ENCODE results near the gene SMIM44.
"Not testable (repeated sequence)": the region's sequence is repeated elsewhere in the genome, so short reads cannot be mapped to it uniquely, and the experiment has no call there.

Gene SMIM44

DNA sequence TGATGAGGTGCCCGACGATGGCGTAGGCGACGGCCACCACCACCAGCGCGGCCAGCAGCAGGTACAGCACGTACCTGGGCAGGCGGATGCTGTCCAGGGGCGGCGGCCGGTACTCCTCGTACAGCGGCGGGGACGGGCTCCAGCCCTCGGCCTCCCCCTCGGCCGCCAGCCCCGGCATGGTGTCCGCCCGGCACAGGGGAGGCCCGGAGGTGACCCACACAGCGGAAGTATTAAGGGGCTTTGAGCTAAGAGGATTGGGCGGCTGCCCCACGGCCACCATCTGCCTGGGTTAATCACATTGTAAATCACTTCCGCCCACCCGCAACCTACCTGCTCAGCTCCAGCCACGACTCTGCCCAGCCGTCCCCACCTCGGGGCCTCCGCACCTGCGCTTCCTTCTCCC, at the start of gene SMIM44:
SMIM44 (minus strand) TSS at position 216 of the 403 bp plus-strand sequence; CDS start at position 178, 38 bp downstream.
- H3K9me3 ChIP-seq (ENCODE audit: control insufficient read depth, insufficient read depth, low read length), result no peaks in the 10 kb centered on the region
- H3K27me3 ChIP-seq (ENCODE audit: control insufficient read depth, insufficient read depth, low read length), result no peaks in the 10 kb centered on the region
- H3K9ac ChIP-seq (ENCODE audit: low read depth, low read length), result no peak within 1 kb of the TSS
- H3K4me1 ChIP-seq (ENCODE audit: control insufficient read depth, insufficient read depth, low read length), result no peaks in the 10 kb centered on the region
- no peak within 1 kb of the TSS for H3K4me3 ChIP-seq (ENCODE audit: low read depth, low read length)
- H3K36me3 ChIP-seq (ENCODE audit: control insufficient read depth, insufficient read depth, low read length), result no peaks in the 10 kb centered on the region
- no peak within 1 kb of the TSS for H3K27ac ChIP-seq (ENCODE audit: low read depth, low read length)

DNA sequence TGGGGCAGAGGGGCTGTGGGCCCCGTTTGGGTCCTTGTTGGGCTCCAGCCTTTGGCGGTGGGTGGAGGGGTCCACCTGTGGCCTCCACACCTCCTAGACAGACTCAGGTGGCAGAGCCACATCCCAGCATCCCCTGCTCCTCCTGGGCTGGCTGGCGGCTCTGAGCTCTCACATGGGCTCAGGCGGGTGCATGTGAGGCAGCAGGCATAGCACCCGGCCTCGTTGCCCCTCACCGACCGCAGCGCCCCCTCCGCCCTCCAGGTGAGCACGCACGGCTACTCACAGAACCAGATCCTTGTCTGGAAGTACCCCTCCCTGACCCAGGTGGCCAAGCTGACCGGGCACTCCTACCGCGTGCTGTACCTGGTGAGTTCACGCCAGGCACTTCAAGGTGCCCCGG, 49.8 kb upstream of the SMIM44 start:
- Histone ChIP-seq H3K27ac (ENCODE audit: low read depth, low read length) (no peak overlapping the region), H3K9ac (ENCODE audit: low read depth, low read length) (no peak overlapping the region), H3K4me3 (ENCODE audit: low read depth, low read length) (no peak overlapping the region), H3K27me3 (ENCODE audit: control insufficient read depth, insufficient read depth, low read length) (no peaks in the 10 kb centered on the region), H3K4me1 (ENCODE audit: control insufficient read depth, insufficient read depth, low read length) (no peaks in the 10 kb centered on the region), H3K36me3 (ENCODE audit: control insufficient read depth, insufficient read depth, low read length) (peaks cover 50% of the 10 kb centered on the region), H3K9me3 (ENCODE audit: control insufficient read depth, insufficient read depth, low read length) (no peaks in the 10 kb centered on the region)

DNA sequence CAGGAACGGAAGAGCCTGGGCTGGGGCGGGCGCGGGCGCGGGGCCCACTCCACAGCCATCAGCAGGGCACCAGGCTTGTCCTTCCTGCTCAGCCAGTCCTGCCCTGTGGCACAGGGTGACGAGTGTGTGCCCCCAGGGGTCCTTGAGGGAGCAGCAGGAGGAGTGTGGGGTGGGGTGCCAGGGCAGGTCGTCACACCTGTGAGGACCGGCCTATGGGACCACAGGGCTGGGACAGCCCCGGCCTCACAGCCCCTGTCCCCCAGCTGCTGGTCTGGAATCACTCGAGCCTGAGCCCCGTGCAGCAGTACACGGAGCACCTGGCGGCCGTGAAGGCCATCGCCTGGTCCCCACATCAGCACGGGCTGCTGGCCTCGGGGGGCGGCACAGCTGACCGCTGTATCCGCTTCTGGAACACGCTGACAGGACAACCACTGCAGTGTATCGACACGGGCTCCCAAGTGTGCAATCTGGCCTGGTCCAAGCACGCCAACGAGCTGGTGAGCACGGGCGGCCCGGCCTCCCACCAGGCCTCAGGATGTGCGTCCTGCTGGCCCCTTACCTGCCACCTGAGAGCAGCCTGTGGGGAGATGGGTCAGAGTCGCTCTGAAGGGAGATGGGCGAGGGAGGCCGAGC, 49.0 kb upstream of the SMIM44 start:
- no peak overlapping the region for H3K4me3 ChIP-seq (ENCODE audit: low read depth, low read length)
- no peak overlapping the region for H3K9ac ChIP-seq (ENCODE audit: low read depth, low read length)
- no peaks in the 10 kb centered on the region for H3K4me1 ChIP-seq (ENCODE audit: control insufficient read depth, insufficient read depth, low read length)
- no peaks in the 10 kb centered on the region for H3K9me3 ChIP-seq (ENCODE audit: control insufficient read depth, insufficient read depth, low read length)
- H3K36me3 ChIP-seq (ENCODE audit: control insufficient read depth, insufficient read depth, low read length), result peaks cover 55% of the 10 kb centered on the region
- H3K27me3 ChIP-seq (ENCODE audit: control insufficient read depth, insufficient read depth, low read length), result no peaks in the 10 kb centered on the region
- no peak overlapping the region for H3K27ac ChIP-seq (ENCODE audit: low read depth, low read length)

DNA sequence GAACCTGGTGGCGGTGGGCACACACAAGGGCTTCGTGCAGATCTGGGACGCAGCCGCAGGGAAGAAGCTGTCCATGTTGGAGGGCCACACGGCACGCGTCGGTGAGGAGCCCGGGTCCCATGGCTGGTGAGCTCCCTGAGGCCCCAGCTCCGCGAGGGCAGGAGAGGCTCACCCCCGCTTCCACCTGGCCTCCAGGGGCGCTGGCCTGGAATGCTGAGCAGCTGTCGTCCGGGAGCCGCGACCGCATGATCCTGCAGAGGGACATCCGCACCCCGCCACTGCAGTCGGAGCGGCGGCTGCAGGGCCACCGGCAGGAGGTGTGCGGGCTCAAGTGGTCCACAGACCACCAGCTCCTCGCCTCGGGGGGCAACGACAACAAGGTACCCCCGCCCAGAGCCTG, 48.5 kb upstream of the SMIM44 start:
- Histone ChIP-seq H3K4me1 (ENCODE audit: control insufficient read depth, insufficient read depth, low read length) (no peaks in the 10 kb centered on the region), H3K9me3 (ENCODE audit: control insufficient read depth, insufficient read depth, low read length) (no peaks in the 10 kb centered on the region), H3K36me3 (ENCODE audit: control insufficient read depth, insufficient read depth, low read length) (peaks cover 60% of the 10 kb centered on the region), H3K9ac (ENCODE audit: low read depth, low read length) (no peak overlapping the region), H3K27me3 (ENCODE audit: control insufficient read depth, insufficient read depth, low read length) (no peaks in the 10 kb centered on the region), H3K4me3 (ENCODE audit: low read depth, low read length) (no peak overlapping the region), H3K27ac (ENCODE audit: low read depth, low read length) (no peak overlapping the region)

DNA sequence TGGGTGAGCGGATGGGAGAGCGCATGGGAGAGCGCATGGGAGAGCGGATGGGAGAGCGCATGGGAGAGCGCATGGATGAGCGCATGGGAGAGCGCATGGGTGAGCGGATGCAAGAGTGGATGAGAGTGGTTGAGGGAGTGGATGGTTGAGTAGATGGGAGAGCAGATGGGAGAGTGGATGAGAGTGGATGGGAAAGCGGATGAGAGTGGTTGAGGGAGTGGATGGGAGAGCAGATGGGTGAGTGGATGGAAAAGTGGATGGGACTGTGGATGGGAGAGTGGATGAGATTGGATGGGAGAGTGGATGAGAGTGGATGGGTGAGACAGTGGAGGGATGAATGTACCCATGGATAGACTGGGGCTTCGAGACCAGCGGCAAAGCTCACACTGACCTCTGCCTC, 47.1 kb upstream of the SMIM44 start:
- no peaks in the 10 kb centered on the region for H3K4me1 ChIP-seq (ENCODE audit: control insufficient read depth, insufficient read depth, low read length)

DNA sequence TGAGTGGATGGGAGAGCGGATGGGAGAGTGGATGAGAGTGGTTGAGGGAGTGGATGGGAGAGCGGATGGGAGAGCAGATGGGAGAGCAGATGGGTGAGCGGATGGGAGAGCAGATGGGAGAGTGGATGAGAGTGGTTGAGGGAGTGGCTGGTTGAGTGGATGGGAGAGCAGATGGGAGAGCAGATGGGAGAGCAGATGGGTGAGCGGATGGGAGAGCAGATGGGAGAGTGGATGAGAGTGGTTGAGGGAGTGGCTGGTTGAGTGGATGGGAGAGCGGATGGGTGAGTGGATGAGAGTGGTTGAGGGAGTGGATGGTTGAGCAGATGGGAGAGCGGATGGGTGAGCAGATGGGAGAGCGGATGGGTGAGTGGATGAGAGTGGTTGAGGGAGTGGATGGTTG, 46.1 kb upstream of the SMIM44 start:
- H3K9me3 ChIP-seq (ENCODE audit: control insufficient read depth, insufficient read depth, low read length); H3K27me3 ChIP-seq (ENCODE audit: control insufficient read depth, insufficient read depth, low read length); H3K9ac ChIP-seq (ENCODE audit: low read depth, low read length); H3K27ac ChIP-seq (ENCODE audit: low read depth, low read length); H3K4me1 ChIP-seq (ENCODE audit: control insufficient read depth, insufficient read depth, low read length); H3K4me3 ChIP-seq (ENCODE audit: low read depth, low read length): not testable (repeated sequence)
- H3K36me3 ChIP-seq (ENCODE audit: control insufficient read depth, insufficient read depth, low read length), result peaks cover 53% of the 10 kb centered on the region

More for the DNA sequence above, 47.1 kb upstream of the SMIM44 start:
- H3K9me3 ChIP-seq (ENCODE audit: control insufficient read depth, insufficient read depth, low read length), result no peaks in the 10 kb centered on the region
- no peak overlapping the region for H3K27ac ChIP-seq (ENCODE audit: low read depth, low read length)
- no peaks in the 10 kb centered on the region for H3K27me3 ChIP-seq (ENCODE audit: control insufficient read depth, insufficient read depth, low read length)
- H3K4me3 ChIP-seq (ENCODE audit: low read depth, low read length), result no peak overlapping the region
- peaks cover 57% of the 10 kb centered on the region for H3K36me3 ChIP-seq (ENCODE audit: control insufficient read depth, insufficient read depth, low read length)
- no peak overlapping the region for H3K9ac ChIP-seq (ENCODE audit: low read depth, low read length)

DNA sequence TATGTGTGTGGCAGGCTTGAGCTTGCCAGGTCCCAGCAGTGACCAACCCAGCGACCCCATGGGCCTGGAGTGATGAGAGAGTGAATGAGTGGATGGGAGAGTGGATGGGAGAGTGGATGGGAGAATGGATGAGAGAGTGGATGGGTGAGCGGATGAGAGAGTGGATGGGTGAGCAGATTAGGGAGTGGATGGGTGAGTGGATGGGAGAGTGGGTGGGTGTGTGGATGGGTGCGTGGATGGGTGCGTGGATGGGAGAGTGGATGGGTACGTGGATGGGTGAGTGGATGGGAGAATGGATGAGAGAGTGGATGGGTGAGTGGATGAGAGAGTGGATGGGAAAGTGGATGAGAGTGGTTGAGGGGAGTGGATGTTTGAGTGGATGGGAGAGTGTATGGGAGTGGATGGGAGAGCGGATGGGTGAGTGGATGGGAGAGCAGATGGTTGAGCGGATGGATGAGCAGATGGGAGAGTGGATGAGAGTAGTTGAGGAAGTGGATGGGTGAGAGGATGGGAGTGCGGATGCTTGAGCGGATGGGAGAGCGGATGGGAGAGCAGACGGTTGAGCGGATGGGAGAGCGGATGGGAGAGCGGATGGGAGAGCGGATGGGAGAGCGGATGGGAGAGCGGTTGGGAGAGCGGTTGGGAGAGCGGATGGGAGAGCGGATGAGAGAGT, 45.4 kb upstream of the SMIM44 start:
- Histone ChIP-seq H3K4me3 (ENCODE audit: low read depth, low read length) (no peak overlapping the region), H3K36me3 (ENCODE audit: control insufficient read depth, insufficient read depth, low read length) (peaks cover 55% of the 10 kb centered on the region), H3K9me3 (ENCODE audit: control insufficient read depth, insufficient read depth, low read length) (no peaks in the 10 kb centered on the region), H3K27ac (ENCODE audit: low read depth, low read length) (no peak overlapping the region), H3K4me1 (ENCODE audit: control insufficient read depth, insufficient read depth, low read length) (no peaks in the 10 kb centered on the region), H3K27me3 (ENCODE audit: control insufficient read depth, insufficient read depth, low read length) (no peaks in the 10 kb centered on the region), H3K9ac (ENCODE audit: low read depth, low read length) (no peak overlapping the region)

DNA sequence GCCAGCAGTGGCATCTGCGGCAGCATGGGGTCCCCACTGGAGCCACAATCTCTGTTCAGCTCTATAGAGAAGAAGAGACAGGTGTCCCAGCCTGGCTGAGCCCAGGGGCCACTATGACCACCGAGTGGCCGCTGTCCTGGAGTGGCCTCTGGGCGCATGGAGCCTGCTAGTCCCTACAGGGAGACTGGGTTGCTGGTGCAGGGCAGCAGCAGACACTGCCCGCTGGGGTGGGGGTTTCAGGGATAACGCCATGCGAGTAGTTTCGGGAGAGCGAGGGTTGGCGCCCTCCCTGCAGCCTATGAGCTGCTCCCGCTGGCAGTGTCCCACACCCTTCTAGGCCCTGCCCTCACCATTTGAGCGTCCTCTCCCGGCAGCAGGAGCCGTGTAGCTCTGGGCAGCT, 44.8 kb upstream of the SMIM44 start:
- H3K27ac ChIP-seq (ENCODE audit: low read depth, low read length), result no peak overlapping the region

DNA sequence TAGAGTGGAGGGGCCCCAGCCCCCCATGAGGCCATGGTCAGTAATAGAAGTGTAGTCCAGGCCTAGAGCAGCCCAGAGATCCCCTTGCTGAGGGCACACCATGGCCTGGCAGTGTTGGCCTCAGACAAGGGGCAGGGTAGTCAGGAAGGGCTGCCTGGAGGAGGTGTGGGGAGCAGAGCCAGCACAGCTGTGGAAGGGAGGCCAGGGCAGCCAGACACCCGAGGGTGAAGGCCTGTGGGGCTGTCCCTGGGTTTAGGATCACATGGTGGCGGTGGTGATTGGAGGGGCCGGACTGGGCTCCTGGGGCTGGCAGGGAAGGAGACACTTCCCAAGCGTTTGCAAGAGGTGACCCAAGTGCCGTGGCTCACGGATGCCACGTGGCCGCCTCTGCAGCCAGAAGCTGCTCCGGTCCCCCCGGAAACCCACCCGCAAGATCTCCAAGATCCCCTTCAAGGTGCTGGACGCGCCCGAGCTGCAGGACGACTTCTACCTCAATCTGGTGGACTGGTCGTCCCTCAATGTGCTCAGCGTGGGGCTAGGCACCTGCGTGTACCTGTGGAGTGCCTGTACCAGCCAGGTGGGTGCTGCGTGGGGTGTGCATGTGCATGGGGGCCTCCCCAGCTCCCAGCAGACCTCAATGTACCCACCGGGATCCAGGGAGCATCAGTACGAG, 44.1 kb upstream of the SMIM44 start:
- Histone ChIP-seq H3K9me3 (ENCODE audit: control insufficient read depth, insufficient read depth, low read length) (no peaks in the 10 kb centered on the region), H3K27ac (ENCODE audit: low read depth, low read length) (no peak overlapping the region), H3K4me3 (ENCODE audit: low read depth, low read length) (no peak overlapping the region), H3K27me3 (ENCODE audit: control insufficient read depth, insufficient read depth, low read length) (no peaks in the 10 kb centered on the region), H3K9ac (ENCODE audit: low read depth, low read length) (no peak overlapping the region), H3K4me1 (ENCODE audit: control insufficient read depth, insufficient read depth, low read length) (no peaks in the 10 kb centered on the region), H3K36me3 (ENCODE audit: control insufficient read depth, insufficient read depth, low read length) (peaks cover 49% of the 10 kb centered on the region)

More for the DNA sequence above, 44.8 kb upstream of the SMIM44 start:
- Histone ChIP-seq H3K9me3 (ENCODE audit: control insufficient read depth, insufficient read depth, low read length) (no peaks in the 10 kb centered on the region), H3K36me3 (ENCODE audit: control insufficient read depth, insufficient read depth, low read length) (peaks cover 54% of the 10 kb centered on the region), H3K4me1 (ENCODE audit: control insufficient read depth, insufficient read depth, low read length) (no peaks in the 10 kb centered on the region), H3K9ac (ENCODE audit: low read depth, low read length) (no peak overlapping the region), H3K4me3 (ENCODE audit: low read depth, low read length) (no peak overlapping the region), H3K27me3 (ENCODE audit: control insufficient read depth, insufficient read depth, low read length) (no peaks in the 10 kb centered on the region)

DNA sequence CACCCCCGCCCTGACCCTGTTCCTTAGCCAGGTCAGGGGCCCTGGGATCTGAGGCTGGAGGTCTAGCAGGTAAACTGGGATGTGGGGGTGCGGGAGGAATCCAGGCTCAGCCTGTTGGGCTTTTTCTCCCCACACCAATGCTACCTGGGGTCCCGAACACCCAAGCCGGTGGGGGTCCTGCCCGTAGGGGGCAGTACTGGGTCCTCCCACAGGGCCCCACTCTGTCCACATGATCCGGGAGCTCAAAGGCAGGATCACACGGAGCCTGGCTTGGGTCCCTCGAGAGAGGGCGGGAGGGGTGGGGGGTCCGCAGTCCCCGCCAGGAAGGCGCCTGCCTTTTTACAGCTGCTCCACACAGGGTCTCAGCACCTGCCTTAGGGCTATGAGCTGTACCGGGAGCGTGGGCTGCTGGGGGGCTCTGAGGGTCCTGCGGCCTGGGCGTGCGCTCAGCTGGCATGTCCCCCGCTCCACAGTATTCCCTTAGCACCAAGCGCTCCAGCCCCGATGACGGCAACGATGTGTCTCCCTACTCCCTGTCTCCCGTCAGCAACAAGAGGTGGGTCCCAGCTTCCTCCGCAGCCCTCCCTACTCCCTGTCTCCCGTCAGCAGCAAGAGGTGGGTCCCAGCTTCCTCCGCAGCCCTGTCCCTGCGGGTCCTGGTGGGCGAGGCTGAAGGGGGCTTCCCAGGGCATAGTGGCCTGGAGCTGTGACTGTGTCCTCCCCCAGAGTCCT, 43.4 kb upstream of the SMIM44 start:
- no peaks in the 10 kb centered on the region for H3K27me3 ChIP-seq (ENCODE audit: control insufficient read depth, insufficient read depth, low read length)
- peaks cover 42% of the 10 kb centered on the region for H3K36me3 ChIP-seq (ENCODE audit: control insufficient read depth, insufficient read depth, low read length)
- H3K4me3 ChIP-seq (ENCODE audit: low read depth, low read length), result no peak overlapping the region
- no peaks in the 10 kb centered on the region for H3K4me1 ChIP-seq (ENCODE audit: control insufficient read depth, insufficient read depth, low read length)
- H3K27ac ChIP-seq (ENCODE audit: low read depth, low read length), result no peak overlapping the region
- H3K9ac ChIP-seq (ENCODE audit: low read depth, low read length), result no peak overlapping the region
- no peaks in the 10 kb centered on the region for H3K9me3 ChIP-seq (ENCODE audit: control insufficient read depth, insufficient read depth, low read length)
